Raji (cell line): Measurements from ENCODE around the gene SIX3.

Experiments used
- POLR2A ChIP-seq: IDR thresholded peaks from 2 replicates; pipeline ENCODE4 v1.6.1; 2011; ENCODE audit warnings: low read depth, low read length, control low read depth; ENCODE audit not compliant: insufficient read depth

Gene SIX3

GRCh38 chr2:44944952-44945612 is 3.6 kb downstream of the SIX3 start:
- no peak for TF ChIP-seq POLR2A

- TF ChIP-seq POLR2A, result no peak
These were observed 4.3 kb downstream of the SIX3 start for GRCh38 chr2:44945676-44946371.

DNA sequence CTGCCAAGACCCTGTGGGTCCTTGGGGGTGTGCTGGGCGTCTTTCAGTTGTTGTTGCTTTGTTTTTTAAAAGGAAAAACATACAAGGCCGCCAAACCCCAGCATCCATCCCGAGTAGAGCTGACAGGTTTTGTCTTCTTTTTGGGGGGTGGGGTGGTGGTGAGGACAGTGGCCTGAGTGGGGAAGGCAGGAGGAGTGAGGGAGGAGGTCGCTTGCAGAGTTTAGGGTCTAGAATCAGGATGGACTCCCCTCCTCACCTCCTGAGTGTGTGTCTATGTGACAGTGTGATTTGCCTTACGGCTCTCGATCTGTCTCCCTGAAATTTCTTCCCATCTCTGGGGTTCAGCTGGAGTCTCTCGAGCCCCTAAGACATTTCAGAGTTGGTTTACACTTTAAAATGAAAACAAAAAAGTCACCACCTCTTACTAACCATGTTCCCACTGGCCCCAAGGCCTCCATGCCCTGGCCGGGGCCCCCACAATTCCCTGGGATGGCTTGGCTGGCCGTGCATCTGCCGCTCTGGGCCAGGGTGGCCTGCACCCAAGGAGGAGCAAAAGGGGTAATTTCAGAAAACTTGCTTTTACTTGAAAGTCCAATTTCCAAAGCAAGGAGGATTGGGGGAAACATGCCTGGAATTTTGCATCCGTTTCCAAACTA is 5.0 kb downstream of the SIX3 start:
- no peak for TF ChIP-seq POLR2A

DNA sequence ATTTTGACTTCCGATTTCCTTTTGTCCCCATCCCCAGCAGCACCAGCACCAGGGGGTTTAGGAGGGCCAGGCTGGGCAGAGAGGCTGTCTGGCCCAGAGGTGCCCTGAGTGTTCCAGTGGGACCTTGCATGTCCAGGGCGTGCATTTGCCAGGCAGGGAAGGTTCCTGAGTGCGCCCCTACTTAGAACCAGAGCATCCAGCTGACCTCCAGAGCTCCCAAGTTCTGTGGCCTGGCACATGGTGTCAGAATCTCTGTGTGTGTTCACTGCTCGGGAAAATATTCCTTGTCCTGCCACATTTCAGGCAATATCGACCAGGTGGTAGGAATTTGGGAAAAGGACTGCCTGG is 5.5 kb downstream of the SIX3 start:
- TF ChIP-seq POLR2A, result no peak

- TF ChIP-seq POLR2A, result no peak
These were observed 7.2 kb downstream of the SIX3 start for GRCh38 chr2:44948565-44949328.

GRCh38 chr2:44949329-44950151 is 8.0 kb downstream of the SIX3 start:
- TF ChIP-seq POLR2A, result no peak

DNA sequence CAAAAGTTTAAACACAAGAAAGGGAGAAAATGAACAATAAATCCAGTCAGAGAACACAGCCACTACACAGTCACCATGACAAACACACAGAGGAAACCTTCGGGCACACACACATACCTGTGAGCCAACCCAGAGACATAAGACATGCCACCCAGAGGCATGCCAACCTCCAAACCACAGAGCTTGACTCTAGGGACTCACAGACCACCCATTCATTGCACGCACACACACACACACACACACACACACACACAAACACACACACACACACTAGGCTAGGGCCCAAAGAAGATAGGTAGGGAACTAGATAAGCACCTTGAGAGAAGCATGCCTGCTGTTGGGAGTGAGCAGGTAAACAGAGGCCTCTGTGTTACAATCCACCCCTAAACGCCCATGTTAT is 9.1 kb downstream of the SIX3 start:
- TF ChIP-seq POLR2A, result no peak

DNA sequence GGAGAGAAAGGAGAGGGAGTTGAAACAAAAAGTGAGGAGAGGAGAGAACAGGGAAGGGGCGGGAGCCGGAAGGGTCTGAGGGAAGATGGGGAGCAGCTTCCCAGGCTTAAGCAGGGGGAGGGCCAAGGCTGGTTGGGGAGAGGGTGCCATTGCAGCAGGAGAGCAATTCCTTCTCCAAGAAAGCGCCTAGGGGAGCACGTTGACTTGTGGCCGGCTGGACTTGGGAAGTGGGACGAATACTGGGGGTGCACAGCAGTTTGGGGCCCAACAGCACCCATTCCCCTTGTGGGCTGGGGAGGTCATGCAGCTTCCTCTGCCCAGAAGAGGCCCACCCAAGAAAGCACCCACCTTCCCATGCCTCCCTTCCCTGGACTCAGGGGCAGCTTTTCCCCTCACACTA is 9.6 kb downstream of the SIX3 start:
- TF ChIP-seq POLR2A, result no peak

DNA sequence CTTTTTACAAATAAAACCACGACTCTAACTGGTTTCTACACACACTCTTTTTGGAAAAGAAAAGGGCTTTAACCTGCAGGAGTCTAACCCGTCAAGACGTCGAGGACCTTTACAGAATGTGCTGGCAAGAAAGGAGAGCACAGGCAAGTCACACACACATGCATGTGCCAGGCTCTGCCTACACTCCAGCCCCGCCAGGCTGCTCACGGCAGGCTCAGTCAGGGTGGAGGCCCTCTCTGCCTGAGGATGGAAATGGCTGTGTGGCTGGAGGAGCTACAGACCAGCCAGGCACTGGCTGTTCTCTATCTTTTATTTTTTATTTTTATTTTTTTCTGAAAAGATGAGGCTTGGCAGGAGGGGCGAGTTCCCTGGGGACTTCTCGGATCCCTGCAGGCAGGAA is 10.2 kb downstream of the SIX3 start:
- TF ChIP-seq POLR2A, result no peak

GRCh38 chr2:44952143-44952805 is 10.8 kb downstream of the SIX3 start:
- no peak for TF ChIP-seq POLR2A

GRCh38 chr2:44952806-44953498 is 11.4 kb downstream of the SIX3 start:
- TF ChIP-seq POLR2A, result no peak

DNA sequence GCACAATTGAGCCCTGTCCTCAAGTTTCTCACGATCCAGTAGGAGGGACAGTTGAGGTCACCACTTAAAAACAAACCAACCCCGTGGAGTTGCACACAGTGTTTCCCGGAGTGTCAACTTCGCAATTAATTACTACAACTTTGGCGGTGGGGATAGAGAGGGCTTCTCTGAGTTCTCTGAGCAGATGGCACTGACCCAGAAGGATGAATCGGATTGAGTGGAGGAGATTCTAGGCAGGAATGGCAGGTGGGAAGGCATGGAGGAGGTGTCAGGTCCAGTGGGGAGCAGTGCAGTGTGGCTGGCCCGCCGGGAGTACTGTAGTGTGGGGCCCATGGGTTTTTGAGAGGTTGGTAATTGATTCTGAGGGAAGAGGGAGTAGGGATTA is 12.0 kb downstream of the SIX3 start:
- TF ChIP-seq POLR2A, result no peak

DNA sequence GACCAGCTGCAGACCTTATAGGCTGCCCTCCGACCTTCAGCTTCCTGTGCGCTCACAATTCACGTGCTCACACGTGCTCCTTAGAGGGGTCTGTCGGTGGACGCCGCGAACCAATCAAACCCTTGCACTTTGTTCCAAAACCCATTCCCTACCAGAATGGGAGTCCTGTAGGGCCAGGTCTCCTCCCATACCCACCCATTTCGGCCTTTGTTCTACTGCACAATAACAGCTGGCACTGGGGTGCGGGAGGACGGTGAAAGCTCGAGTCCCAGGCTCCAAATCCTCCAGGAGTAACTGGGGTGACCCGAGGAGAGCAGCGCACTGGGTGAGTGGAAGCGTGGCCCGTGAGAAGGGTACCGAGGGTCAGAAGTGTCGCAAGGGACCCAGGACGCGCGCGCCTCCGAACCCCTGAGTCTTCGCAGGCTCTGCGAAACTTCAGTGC is 13.0 kb downstream of the SIX3 start:
- no peak for TF ChIP-seq POLR2A

- TF ChIP-seq POLR2A, result no peak
These were observed 13.5 kb downstream of the SIX3 start for GRCh38 chr2:44954889-44955592.
